Lung (tissue), 12 donors: ENCODE measurements around the gene PSENEN. TPM values are rescaled to one million over a fixed set of nuclear protein-coding genes. Genes with fewer than 3 reads are reported as not detected.
A peak's percentile ranks its signal among the peaks of the same experiment; 100 is the strongest.

Experiments used
- ATAC-seq: fragments of 200-7000 bp; cut with Tn5 transposase; one replicate; pipeline ENCODE4 v1.9.1; 2020; ENCODE audit warnings: moderate number of reproducible peaks; ENCODE audit not compliant: insufficient read depth, low FRiP score
- DNase-seq, 3 donors: peaks; one replicate each; pipeline ENCODE4 v3.0.0-alpha.2; 2013 to 2017
- H3K27ac ChIP-seq, 2 donors: one replicate each; pipeline ENCODE4 v1.5.1; 2013; ENCODE audit warnings: mild to moderate bottlenecking in 2 of 2, moderate library complexity in 2 of 2, control low read depth in 1 of 2, inconsistent platforms in 1 of 2, low read depth in 1 of 2, low read length in 1 of 2
- H3K27me3 ChIP-seq, 3 donors: one replicate each; pipeline ENCODE4 v1.5.1; 2013; ENCODE audit warnings: low read length in 2 of 3; ENCODE audit not compliant: control insufficient read depth in 3 of 3, insufficient read depth in 3 of 3
- H3K36me3 ChIP-seq, 4 donors: one replicate each; pipeline ENCODE4 v1.5.1; 2013; ENCODE audit warnings: low read length in 4 of 4, mild to moderate bottlenecking in 1 of 4, moderate library complexity in 1 of 4; ENCODE audit not compliant: control insufficient read depth in 4 of 4, insufficient read depth in 4 of 4
- H3K4me1 ChIP-seq, 5 donors: one replicate each; pipeline ENCODE4 v1.5.1; 2013; ENCODE audit warnings: low read length in 5 of 5, mild to moderate bottlenecking in 2 of 5, moderate library complexity in 1 of 5; ENCODE audit not compliant: control insufficient read depth in 5 of 5, insufficient read depth in 5 of 5
- H3K4me3 ChIP-seq: one replicate; pipeline ENCODE4 v1.5.1; 2013; ENCODE audit warnings: mild to moderate bottlenecking, control low read depth, moderate library complexity
- H3K9ac ChIP-seq, 2 donors: one replicate each; pipeline ENCODE4 v1.5.1; 2013; ENCODE audit warnings: low read length in 2 of 2, control low read depth in 1 of 2; ENCODE audit not compliant: insufficient read depth in 1 of 2
- H3K9me3 ChIP-seq, 4 donors: one replicate each; pipeline ENCODE4 v1.5.1; 2013; ENCODE audit warnings: low read length in 3 of 4, mild to moderate bottlenecking in 1 of 4, moderate library complexity in 1 of 4; ENCODE audit not compliant: control insufficient read depth in 4 of 4, insufficient read depth in 3 of 4
- WGBS, 2 donors: extraction: QIAGEN DNeasy Blood & Tissue Kit; methylation state at CpG; one replicate each; pipeline ENCODE4 v1.1.7; 2013; 5-methylcytosine and 5-hydroxymethylcytosine counted together
- polyA plus RNA-seq, 2 donors: library from polyadenylated mRNA; stranded (reverse); fragments of 200-250 nt; gene quantifications; one replicate each; pipeline ENCODE4 v1.2.1, GENCODE V29; 2013
- total RNA-seq, 2 donors: library from RNA; depleted of rRNA in 1 of 2; stranded (reverse); fragments of >200 nt in 1 of 2; gene quantifications; one replicate each; pipeline ENCODE4 v1.2.1, GENCODE V29; 2014 to 2021
- TF ChIP-seq, protein P1 (sequence below): IDR thresholded peaks from 2 replicates; pipeline ENCODE4 v1.5.1; 2012; ENCODE audit warnings: mild to moderate bottlenecking; ENCODE audit errors: control extremely low read depth, extremely low read depth
- donor health status: control.
- donor health status: control.
- donor health status: Bipolar disorder and iron deficiency.
- donor health status: healthy.
- donor health status: DM: yes; HTN: yes; CAD: no.

Gene PSENEN
- total and polyA plus RNA-seq, 4 donors = 36.8 to 196 (median 107) TPM

DNA sequence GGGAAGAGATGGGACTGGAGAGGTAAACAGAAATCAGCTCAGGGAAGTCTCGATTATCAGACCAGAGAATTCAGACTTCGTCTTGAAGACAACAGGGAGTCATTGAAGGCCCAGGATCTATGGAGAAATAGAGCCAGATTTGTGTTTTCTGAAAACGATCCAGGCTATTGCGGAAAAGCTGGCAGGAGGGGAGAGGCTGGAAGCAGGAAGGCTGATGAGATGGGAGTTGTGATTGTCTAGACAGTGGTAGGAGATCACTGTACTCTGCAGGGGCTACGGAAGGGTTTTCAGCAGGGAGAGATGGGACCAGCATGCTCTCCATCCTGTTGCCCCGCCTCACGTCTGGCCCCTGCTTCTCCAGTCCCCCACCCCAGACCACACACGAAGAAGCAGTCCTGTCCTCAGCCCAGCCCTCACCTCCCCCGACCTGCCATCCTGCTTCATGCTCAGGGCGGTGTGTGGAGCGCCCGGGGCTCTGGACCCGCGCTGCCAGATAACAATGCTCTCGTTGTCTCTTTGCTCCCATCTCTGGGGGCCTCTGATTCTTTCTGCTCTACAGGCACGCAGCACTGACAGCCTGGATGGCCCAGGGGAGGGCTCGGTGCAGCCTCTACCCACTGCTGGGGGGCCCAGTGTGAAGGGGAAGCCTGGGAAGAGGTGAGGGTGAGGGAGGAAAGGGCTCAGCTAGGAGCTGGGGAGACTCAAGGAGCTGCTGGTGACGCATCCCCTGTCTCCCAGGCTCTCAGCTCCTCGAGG is 31.8 kb downstream of the PSENEN start:
- no peaks in the 10 kb centered on the region for H3K27me3 ChIP-seq
- WGBS, 2 donors = 75 to 83% methylated on average over 18 to 19 of the region's 19 CpGs
- no peak overlapping the region for H3K4me3 ChIP-seq
- ATAC-seq (no peak), DNase-seq (peak in 2 of 3 donors; percentile 17 to 51)
- TF ChIP-seq, protein P1, sequence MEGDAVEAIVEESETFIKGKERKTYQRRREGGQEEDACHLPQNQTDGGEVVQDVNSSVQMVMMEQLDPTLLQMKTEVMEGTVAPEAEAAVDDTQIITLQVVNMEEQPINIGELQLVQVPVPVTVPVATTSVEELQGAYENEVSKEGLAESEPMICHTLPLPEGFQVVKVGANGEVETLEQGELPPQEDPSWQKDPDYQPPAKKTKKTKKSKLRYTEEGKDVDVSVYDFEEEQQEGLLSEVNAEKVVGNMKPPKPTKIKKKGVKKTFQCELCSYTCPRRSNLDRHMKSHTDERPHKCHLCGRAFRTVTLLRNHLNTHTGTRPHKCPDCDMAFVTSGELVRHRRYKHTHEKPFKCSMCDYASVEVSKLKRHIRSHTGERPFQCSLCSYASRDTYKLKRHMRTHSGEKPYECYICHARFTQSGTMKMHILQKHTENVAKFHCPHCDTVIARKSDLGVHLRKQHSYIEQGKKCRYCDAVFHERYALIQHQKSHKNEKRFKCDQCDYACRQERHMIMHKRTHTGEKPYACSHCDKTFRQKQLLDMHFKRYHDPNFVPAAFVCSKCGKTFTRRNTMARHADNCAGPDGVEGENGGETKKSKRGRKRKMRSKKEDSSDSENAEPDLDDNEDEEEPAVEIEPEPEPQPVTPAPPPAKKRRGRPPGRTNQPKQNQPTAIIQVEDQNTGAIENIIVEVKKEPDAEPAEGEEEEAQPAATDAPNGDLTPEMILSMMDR = no peak
- H3K4me1 ChIP-seq = peaks cover 0 to 20% (median 6%) of the 10 kb centered on the region in 5 donors
- no peak overlapping the region for H3K27ac ChIP-seq
- peak overlapping the region in 1 of 2 donors; percentile 61 for H3K9ac ChIP-seq
- peaks cover 0 to 24% (median 16%) of the 10 kb centered on the region in 4 donors for H3K36me3 ChIP-seq
- H3K9me3 ChIP-seq = no peaks in the 10 kb centered on the region

DNA sequence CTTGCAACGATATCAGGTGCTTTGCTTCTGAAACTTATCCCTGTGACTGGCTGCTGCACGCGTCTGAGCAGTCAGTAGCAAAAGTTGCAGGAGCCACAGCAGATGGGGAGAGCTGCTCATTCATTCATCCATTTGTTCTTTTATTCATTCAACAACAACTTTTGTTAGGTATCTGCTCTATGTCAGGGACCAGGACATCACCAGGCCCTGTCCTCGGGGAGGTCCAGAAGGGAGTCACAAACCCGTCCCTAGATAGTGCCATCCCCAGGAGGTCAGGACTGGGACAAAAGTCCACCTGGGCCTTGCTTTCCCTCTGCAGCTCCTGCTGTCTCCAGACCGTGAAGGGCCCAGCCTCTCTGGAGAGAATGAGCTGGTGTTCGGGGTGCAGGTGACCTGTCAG is 32.5 kb downstream of the PSENEN start:
- TF ChIP-seq, protein P1 = no peak
- Histone ChIP-seq H3K27me3 (no peaks in the 10 kb centered on the region), H3K4me3 (no peak overlapping the region), H3K4me1 (peaks cover 0 to 20% (median 6%) of the 10 kb centered on the region in 5 donors), H3K27ac (no peak overlapping the region), H3K9me3 (no peaks in the 10 kb centered on the region), H3K36me3 (peaks cover 0 to 29% (median 20%) of the 10 kb centered on the region in 4 donors), H3K9ac (no peak overlapping the region)
- DNase-seq (no peak), ATAC-seq (no peak)
- 83 to 89% methylated on average over 7 of the region's 7 CpGs for WGBS, 2 donors

DNA sequence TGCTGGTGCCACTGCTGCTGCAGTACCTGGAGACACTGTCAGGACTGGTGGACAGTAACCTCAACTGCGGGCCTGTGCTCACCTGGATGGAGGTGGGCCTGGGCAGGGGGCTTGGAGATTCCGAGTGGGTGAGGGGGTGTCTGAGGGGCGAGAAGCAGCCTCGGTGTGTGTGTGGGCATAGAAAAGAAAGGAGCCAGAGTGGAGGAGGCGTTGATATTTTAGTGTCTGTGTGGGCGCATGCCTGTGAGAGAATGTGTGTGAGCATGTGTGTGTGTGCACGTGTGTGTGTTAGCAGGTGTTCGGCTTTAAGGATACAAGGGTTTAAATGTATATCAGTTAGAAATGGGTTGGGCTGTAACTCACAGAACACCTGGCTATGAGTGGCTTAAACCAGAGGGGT is 33.6 kb downstream of the PSENEN start:
- DNase-seq = no peak
- Histone ChIP-seq H3K9ac (no peak overlapping the region), H3K4me3 (no peak overlapping the region), H3K27ac (no peak overlapping the region), H3K36me3 (peaks cover 0 to 36% (median 24%) of the 10 kb centered on the region in 4 donors), H3K9me3 (no peaks in the 10 kb centered on the region), H3K4me1 (peaks cover 0 to 20% (median 6%) of the 10 kb centered on the region in 5 donors), H3K27me3 (no peaks in the 10 kb centered on the region)
- WGBS, 2 donors = 93 to 95% methylated on average over 8 of the region's 8 CpGs
- TF ChIP-seq, protein P1 = no peak
- no peak for ATAC-seq
